Nephron progenitor cell (in vitro differentiated cells): Measurements from ENCODE around the gene CIAPIN1.

Experiments used
- DNase-seq: peaks from one replicate; pipeline ENCODE4 v3.0.0; 2021
- H3K27ac Mint-ChIP-seq: 2 replicates; pipeline ENCODE4 v1.8.0; 2021; ENCODE audit warnings: mild to moderate bottlenecking, moderate library complexity, mixed read lengths
- H3K27me3 Mint-ChIP-seq: 2 replicates; pipeline ENCODE4 v1.8.0; 2021; ENCODE audit warnings: mild to moderate bottlenecking, low read depth, mixed read lengths; ENCODE audit not compliant: poor library complexity
- H3K36me3 Mint-ChIP-seq: 2 replicates; pipeline ENCODE4 v1.8.0; 2021; ENCODE audit warnings: low read depth, mixed read lengths
- H3K4me1 Mint-ChIP-seq: 2 replicates; pipeline ENCODE4 v1.8.0; 2021; ENCODE audit warnings: mixed read lengths
- H3K4me3 Mint-ChIP-seq: 2 replicates; pipeline ENCODE4 v1.8.0; 2021; ENCODE audit warnings: mild to moderate bottlenecking, moderate library complexity, mixed read lengths
- H3K9me3 Mint-ChIP-seq: 2 replicates; pipeline ENCODE4 v1.8.0; 2021; ENCODE audit warnings: mild to moderate bottlenecking, moderate library complexity, mixed read lengths
- TF ChIP-seq, protein P1 (sequence below): fragments of 200-600 bp; sonication (generic); IDR thresholded peaks from 2 replicates; pipeline ENCODE4 v1.5.0; 2021; ENCODE audit warnings: antibody characterized with exemption

CIAPIN1 gene

DNA sequence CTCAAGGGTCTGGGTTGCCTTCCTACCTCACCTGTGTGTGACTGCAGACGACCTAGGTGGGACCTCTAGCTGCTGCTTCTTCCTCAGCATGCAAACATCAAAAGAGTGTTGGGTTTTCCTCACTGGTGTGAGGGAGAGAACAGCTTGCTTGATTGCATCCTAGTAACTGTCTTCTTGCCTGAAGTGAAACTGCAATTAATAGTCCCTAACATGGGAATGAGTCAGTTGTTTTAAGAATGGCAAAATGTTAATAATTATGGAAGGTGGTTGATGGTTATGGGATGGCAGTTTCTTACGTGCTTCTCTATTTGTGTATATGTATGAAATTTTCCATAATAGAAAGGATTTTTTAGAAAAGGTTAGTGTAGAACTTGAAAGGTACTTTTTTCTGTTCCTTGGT lies 21.2 kb upstream of the CIAPIN1 start:
- Mint-ChIP-seq H3K4me3 (no peak overlapping the region), H3K9me3 (no peaks in the 10 kb centered on the region), H3K27ac (no peak overlapping the region), H3K27me3 (no peaks in the 10 kb centered on the region), H3K4me1 (peaks cover 38% of the 10 kb centered on the region), H3K36me3 (peaks cover 54% of the 10 kb centered on the region)
- DNase-seq, result no peak
- TF ChIP-seq, protein P1, sequence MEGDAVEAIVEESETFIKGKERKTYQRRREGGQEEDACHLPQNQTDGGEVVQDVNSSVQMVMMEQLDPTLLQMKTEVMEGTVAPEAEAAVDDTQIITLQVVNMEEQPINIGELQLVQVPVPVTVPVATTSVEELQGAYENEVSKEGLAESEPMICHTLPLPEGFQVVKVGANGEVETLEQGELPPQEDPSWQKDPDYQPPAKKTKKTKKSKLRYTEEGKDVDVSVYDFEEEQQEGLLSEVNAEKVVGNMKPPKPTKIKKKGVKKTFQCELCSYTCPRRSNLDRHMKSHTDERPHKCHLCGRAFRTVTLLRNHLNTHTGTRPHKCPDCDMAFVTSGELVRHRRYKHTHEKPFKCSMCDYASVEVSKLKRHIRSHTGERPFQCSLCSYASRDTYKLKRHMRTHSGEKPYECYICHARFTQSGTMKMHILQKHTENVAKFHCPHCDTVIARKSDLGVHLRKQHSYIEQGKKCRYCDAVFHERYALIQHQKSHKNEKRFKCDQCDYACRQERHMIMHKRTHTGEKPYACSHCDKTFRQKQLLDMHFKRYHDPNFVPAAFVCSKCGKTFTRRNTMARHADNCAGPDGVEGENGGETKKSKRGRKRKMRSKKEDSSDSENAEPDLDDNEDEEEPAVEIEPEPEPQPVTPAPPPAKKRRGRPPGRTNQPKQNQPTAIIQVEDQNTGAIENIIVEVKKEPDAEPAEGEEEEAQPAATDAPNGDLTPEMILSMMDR, result no peak

DNA sequence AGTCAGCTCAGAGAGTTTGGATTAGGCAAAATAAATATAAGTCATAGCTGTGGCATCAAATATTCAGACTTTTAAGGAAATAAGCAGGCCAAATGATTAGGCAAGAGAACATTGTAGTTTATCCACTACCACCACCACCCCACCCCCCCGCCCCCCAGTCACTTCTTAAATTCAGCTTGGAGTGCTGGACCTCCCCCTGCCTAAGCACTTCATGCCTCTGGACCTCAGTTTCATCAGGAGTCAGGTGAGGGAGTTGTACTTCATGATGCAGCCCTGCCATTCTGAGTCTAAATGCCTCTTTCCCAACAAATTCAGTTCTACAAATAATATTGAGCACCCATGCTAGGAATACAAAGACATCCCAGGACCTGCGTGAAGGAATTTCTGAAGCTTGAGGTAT lies 17.3 kb upstream of the CIAPIN1 start:
- H3K4me1 Mint-ChIP-seq, result peaks cover 13% of the 10 kb centered on the region
- H3K9me3 Mint-ChIP-seq, result no peaks in the 10 kb centered on the region

DNA sequence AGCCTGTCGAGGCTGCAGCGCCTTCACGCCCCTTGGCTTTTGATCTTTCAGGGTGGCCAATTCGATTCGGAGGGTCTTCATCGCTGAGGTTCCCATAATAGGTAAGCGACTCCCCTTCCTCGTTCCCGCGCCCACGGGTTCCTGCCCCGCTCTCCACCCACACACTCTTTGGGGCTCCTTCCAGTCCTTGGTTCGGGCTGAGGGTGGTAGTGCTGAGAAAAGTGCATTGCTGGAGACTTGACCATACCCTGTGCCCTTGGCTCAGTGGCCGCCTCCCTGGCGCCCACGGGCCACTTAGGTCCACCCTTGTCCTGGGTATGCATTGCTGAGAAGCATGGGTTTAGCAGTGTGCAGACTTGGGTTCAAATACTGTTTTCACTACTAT lies 15.8 kb upstream of the CIAPIN1 start:
- no peak for DNase-seq
- peaks cover 13% of the 10 kb centered on the region for H3K4me1 Mint-ChIP-seq
- no peak overlapping the region for H3K27ac Mint-ChIP-seq
- H3K36me3 Mint-ChIP-seq, result peaks cover 35% of the 10 kb centered on the region
- TF ChIP-seq, protein P1, result no peak
- no peaks in the 10 kb centered on the region for H3K9me3 Mint-ChIP-seq
- peak overlapping the region; percentile 97 for H3K4me3 Mint-ChIP-seq
- H3K27me3 Mint-ChIP-seq, result no peaks in the 10 kb centered on the region

More for the DNA sequence above, 17.3 kb upstream of the CIAPIN1 start:
- H3K36me3 Mint-ChIP-seq, result peaks cover 50% of the 10 kb centered on the region
- H3K27ac Mint-ChIP-seq, result peak overlapping the region; percentile 12
- TF ChIP-seq, protein P1, result no peak
- no peaks in the 10 kb centered on the region for H3K27me3 Mint-ChIP-seq
- no peak overlapping the region for H3K4me3 Mint-ChIP-seq
- DNase-seq, result no peak

DNA sequence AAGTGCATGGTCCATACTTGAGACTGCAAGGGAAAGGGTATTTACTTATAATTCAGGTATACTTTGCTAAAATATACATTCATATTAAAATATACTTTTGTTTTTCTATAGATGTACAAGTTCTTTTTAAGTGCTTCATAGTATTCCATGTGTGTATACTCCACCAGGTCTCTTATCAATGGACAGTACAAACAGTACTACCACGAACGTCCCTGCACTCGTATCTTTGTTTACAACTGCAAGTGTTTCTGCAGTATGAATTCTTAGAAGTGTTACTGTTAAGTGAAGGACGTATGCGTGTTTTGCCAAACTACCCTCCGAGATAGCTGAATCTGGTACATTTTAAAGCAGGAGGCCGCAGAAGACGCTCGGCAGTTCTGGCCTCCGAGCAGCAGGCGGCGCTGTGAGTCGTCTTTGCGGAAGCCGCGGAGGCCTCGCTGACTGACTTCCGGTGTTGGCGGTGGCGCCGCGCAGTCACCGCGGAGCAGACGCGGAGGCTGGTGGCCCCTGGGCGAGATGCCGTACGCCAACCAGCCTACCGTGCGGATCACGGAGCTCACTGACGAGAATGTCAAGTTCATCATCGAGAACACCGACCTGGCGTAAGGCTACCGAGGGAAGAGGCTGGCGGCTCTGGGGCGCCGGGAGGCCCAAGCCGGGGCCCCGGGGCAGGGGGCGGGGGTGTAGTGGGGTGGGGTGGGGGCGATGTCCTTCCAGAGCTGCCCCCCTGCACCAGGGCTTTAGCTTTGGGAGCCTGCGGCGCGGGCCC lies 15.2 kb upstream of the CIAPIN1 start, which contains the start of gene POLR2C:
POLR2C (plus strand) TSS at position 471 of the 769 bp plus-strand sequence; CDS start at position 517, 46 bp downstream.
- peaks cover 13% of the 10 kb centered on the region for H3K4me1 Mint-ChIP-seq
- peaks cover 29% of the 10 kb centered on the region for H3K36me3 Mint-ChIP-seq
- no peaks in the 10 kb centered on the region for H3K9me3 Mint-ChIP-seq
- TF ChIP-seq, protein P1, result peak; percentile 98
- H3K27ac Mint-ChIP-seq, result peak within 1 kb of the TSS; percentile 93
- peak; percentile 95 for DNase-seq
- peak within 1 kb of the TSS; percentile 97 for H3K4me3 Mint-ChIP-seq
- H3K27me3 Mint-ChIP-seq, result no peaks in the 10 kb centered on the region

DNA sequence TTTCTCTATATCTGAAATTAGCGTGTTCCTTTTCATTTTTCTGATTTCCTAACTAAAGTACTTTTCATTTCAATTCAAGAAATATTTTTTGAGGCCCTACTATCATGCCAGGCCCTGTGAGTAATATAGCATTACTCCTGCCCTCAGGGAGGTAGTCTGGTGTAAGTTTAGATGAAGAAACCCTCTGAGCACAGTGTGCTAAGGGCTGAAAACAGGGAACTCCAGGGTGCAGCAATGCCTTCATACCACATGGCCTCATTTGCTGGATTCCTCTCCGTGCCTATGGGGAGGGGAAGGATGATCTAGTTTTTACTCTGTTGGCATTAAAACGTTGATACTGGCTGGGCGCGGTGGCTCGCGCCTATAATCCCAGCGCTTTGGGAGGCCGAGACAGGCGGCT lies 4.8 kb upstream of the CIAPIN1 start:
- no peak for DNase-seq
- H3K27ac Mint-ChIP-seq, result no peak overlapping the region
- TF ChIP-seq, protein P1, result no peak
- no peaks in the 10 kb centered on the region for H3K9me3 Mint-ChIP-seq
- peaks cover 13% of the 10 kb centered on the region for H3K4me1 Mint-ChIP-seq
- no peak overlapping the region for H3K4me3 Mint-ChIP-seq
- H3K36me3 Mint-ChIP-seq, result peaks cover 49% of the 10 kb centered on the region
- H3K27me3 Mint-ChIP-seq, result no peaks in the 10 kb centered on the region
